Prostate gland (tissue), 2 donors: ENCODE data around the gene GAB2. TPM values are rescaled to one million over a fixed set of nuclear protein-coding genes. Genes with fewer than 3 reads are reported as not detected.

ENCODE experiments used
- DNase-seq: peaks from one replicate; pipeline ENCODE4 v3.0.0-alpha.2; 2019; ENCODE audit warnings: low spot score
- H3K27ac ChIP-seq, 2 donors: fragments of 200-600 bp; sonication (generic); 2 replicates each; pipeline ENCODE4 v1.5.1; 2017 to 2019
- H3K27me3 ChIP-seq: fragments of 200-600 bp; sonication (generic); replicated peaks from 2 replicates; pipeline ENCODE4 v1.5.1; 2019; ENCODE audit not compliant: insufficient read depth
- H3K36me3 ChIP-seq, 2 donors: fragments of 200-600 bp; sonication (generic); 1 replicate in 1 of 2; 2 replicates in 1 of 2; pipeline versions ENCODE4 v1.5.1 to v1.8.1; 2017 to 2019
- H3K4me1 ChIP-seq: fragments of 200-600 bp; sonication (generic); replicated peaks from 2 replicates; pipeline ENCODE4 v1.5.1; 2019
- H3K4me3 ChIP-seq, 2 donors: fragments of 200-600 bp; sonication (generic); 2 replicates each; pipeline ENCODE4 v1.5.1; 2017 to 2019
- H3K9me3 ChIP-seq: fragments of 200-600 bp; sonication (generic); 2 replicates; pipeline ENCODE4 v1.5.1; 2017
- POLR2A ChIP-seq: fragments of 450-650 bp; IDR thresholded peaks from one replicate; pipeline ENCODE4 v1.6.1; 2016; ENCODE audit warnings: antibody characterized with exemption, mild to moderate bottlenecking
- POLR2AphosphoS5 ChIP-seq: sonication (generic); formaldehyde crosslinking; IDR thresholded peaks from one replicate; pipeline ENCODE4 v1.6.1; 2017; ENCODE audit warnings: antibody characterized with exemption
- WGBS: methylation state at CpG from one replicate; pipeline ENCODE4 v1.1.5; 2018; 5-methylcytosine and 5-hydroxymethylcytosine counted together
- intact Hi-C: fragments of 100-400 bp; cut with DNase I; formaldehyde crosslinking; loops from one replicate; pipeline ENCODE4 v1.14.2; 2022
- total RNA-seq, 2 donors: library from RNA; depleted of rRNA; stranded (reverse); fragments of >200 nt; gene quantifications; one replicate each; pipeline ENCODE4 v1.1.0, GENCODE V29; 2016
- TF ChIP-seq, protein P1 (sequence below), 4 experiments: fragments of 200-600 bp in 2 of 4; fragments of 450-650 bp in 2 of 4; sonication (generic) in 2 of 4; IDR thresholded peaks; 1 replicate in 3 of 4; 2 replicates in 1 of 4; pipeline ENCODE4 v1.5.1; 2016 to 2019; ENCODE audit warnings: antibody characterized with exemption in 4 of 4, mild to moderate bottlenecking in 2 of 4, moderate library complexity in 2 of 4

GAB2 gene
- total RNA-seq, 2 donors from 2014 or later: 7.4 to 12.8 TPM

DNA sequence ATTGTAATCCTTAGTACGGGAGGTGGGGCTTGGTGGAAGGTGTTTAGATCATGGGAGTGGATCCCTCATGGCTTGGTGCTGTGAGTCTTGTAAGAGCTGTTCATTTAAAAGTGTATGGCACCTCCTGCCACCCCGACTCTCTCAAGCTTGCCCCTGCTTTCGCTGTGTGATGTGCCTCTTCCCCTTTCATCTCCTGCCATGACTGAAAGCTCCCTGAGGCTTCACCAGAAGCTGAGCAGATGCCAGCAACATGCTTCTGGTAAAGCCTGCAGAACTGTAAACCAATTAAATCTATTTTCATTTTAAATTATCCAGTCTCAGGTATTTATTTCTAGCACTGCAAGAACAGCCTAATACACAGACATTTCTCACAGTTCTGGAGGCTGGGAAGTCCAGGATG, 40.8 kb downstream of the GAB2 start:
- Histone ChIP-seq H3K4me3 (no peak overlapping the region), H3K4me1 (no peaks in the 10 kb centered on the region), H3K9me3 (no peaks in the 10 kb centered on the region), H3K27me3 (no peaks in the 10 kb centered on the region), H3K27ac (no peak overlapping the region), H3K36me3 (no peaks in the 10 kb centered on the region)
- TF ChIP-seq POLR2A (no peak), POLR2AphosphoS5 (no peak)
- TF ChIP-seq, protein P1, sequence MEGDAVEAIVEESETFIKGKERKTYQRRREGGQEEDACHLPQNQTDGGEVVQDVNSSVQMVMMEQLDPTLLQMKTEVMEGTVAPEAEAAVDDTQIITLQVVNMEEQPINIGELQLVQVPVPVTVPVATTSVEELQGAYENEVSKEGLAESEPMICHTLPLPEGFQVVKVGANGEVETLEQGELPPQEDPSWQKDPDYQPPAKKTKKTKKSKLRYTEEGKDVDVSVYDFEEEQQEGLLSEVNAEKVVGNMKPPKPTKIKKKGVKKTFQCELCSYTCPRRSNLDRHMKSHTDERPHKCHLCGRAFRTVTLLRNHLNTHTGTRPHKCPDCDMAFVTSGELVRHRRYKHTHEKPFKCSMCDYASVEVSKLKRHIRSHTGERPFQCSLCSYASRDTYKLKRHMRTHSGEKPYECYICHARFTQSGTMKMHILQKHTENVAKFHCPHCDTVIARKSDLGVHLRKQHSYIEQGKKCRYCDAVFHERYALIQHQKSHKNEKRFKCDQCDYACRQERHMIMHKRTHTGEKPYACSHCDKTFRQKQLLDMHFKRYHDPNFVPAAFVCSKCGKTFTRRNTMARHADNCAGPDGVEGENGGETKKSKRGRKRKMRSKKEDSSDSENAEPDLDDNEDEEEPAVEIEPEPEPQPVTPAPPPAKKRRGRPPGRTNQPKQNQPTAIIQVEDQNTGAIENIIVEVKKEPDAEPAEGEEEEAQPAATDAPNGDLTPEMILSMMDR (IDR thresholded peaks at IDR 0.05): no peak
- DNase-seq: no peak
- WGBS: 98% methylated on average over 3 of the region's 3 CpGs
- intact Hi-C loops: no loop called here

DNA sequence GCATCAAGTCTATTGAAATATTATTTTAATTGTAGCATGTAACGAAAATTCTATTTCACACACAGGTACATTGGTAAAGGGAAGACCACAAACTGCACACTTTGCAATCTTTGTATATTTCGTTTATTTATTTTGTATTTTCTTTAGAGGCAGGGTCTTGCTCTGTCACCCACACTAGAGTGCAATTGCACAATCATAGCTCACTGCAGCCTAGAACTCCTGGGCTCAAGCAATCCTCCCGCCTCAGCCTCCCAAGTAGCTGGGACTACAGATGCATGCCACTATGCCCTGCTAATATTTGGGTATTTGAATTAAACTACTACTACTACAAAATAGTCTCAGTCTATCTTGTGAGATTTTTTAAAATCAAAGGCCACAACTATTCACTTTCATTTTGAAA, 42.7 kb downstream of the GAB2 start:
- 77% methylated on average over 3 of the region's 3 CpGs for WGBS
- intact Hi-C loops: no loop called here

GRCh38 chr11:78373689-78374088, 43.9 kb downstream of the GAB2 start:
- TF ChIP-seq, protein P1 (IDR thresholded peaks at IDR 0.05): no peak
- TF ChIP-seq POLR2A (no peak), POLR2AphosphoS5 (no peak)
- no peak for DNase-seq
- no peak overlapping the region for H3K4me3 ChIP-seq
- WGBS: 57% methylated on average over 1 of the region's 1 CpG
- no peaks in the 10 kb centered on the region for H3K27me3 ChIP-seq
- no peaks in the 10 kb centered on the region for H3K9me3 ChIP-seq
- H3K36me3 ChIP-seq: no peaks in the 10 kb centered on the region
- H3K4me1 ChIP-seq: no peaks in the 10 kb centered on the region
- intact Hi-C loops: no loop called here
- no peak overlapping the region for H3K27ac ChIP-seq

More for the DNA sequence above, 42.7 kb downstream of the GAB2 start:
- H3K9me3 ChIP-seq: no peaks in the 10 kb centered on the region
- H3K27me3 ChIP-seq: no peaks in the 10 kb centered on the region
- no peak for DNase-seq
- no peak overlapping the region for H3K27ac ChIP-seq
- TF ChIP-seq POLR2A (no peak), POLR2AphosphoS5 (no peak)
- TF ChIP-seq, protein P1 (IDR thresholded peaks at IDR 0.05): no peak
- no peaks in the 10 kb centered on the region for H3K36me3 ChIP-seq
- H3K4me3 ChIP-seq: no peak overlapping the region
- H3K4me1 ChIP-seq: no peaks in the 10 kb centered on the region

GRCh38 chr11:78372114-78372768, 45.4 kb downstream of the GAB2 start:
- TF ChIP-seq POLR2AphosphoS5: no peak
- no peak for TF ChIP-seq POLR2A
- no peak overlapping the region for H3K27ac ChIP-seq
- 68% methylated on average over 4 of the region's 4 CpGs for WGBS
- no peaks in the 10 kb centered on the region for H3K36me3 ChIP-seq
- intact Hi-C loops: no loop called here
- H3K9me3 ChIP-seq: no peaks in the 10 kb centered on the region
- no peaks in the 10 kb centered on the region for H3K27me3 ChIP-seq
- no peaks in the 10 kb centered on the region for H3K4me1 ChIP-seq
- no peak overlapping the region for H3K4me3 ChIP-seq
- DNase-seq: no peak

DNA sequence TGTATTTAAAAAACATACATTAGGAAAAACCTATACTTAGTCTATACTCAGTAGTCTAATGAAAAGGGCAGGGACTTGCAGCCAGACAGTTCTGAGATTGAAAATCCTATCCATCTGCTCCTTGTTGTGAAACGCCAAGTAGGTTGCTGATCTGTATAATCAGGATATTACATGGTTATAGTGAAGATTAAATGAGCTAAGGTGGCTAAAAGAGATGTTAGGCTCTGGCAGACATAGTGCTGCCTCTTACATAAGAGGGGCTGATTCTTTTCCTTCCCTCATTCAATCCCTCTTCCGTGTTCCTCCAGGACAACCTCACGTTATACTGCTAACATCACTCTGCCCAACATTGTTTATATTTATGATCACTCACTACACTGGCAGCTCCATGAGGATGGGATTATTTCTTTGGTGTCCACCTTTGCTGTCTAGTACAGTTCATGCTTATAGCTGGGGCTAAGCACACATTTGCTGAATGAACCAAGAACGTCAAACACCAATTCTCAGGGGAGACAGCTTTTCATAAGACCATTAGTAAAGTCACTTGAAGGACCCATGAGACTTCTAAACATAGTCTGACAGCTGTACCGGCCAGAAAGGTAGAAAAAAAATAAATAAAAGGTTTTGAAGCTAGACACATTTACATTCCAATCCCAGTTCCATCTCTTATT, 46.3 kb downstream of the GAB2 start:
- Histone ChIP-seq H3K36me3 (no peaks in the 10 kb centered on the region), H3K4me1 (no peaks in the 10 kb centered on the region), H3K27me3 (no peaks in the 10 kb centered on the region), H3K4me3 (no peak overlapping the region), H3K27ac (no peak overlapping the region), H3K9me3 (no peaks in the 10 kb centered on the region)
- 42% methylated on average over 5 of the region's 5 CpGs for WGBS
- intact Hi-C loops: no loop called here
- TF ChIP-seq, protein P1 (IDR thresholded peaks at IDR 0.05): no peak
- no peak for TF ChIP-seq POLR2AphosphoS5
- TF ChIP-seq POLR2A: no peak
- no peak for DNase-seq
